Naive thymus-derived CD8-positive, alpha-beta T cell (primary cell): ENCODE measurements around the gene PUSL1. TPM values are rescaled to one million over a fixed set of nuclear protein-coding genes. Genes with fewer than 3 reads are reported as not detected.

Source experiments
- ATAC-seq, 2 donors: fragments of 150-1000 bp; cut with Tn5 transposase in 1 of 2; sonication (Bioruptor Pico), chemical (Tn5 transposase) in 1 of 2; 1 replicate in 1 of 2; 2 replicates in 1 of 2; pipeline ENCODE4 v1.10.0; 2021; ENCODE audit warnings: mild to moderate bottlenecking in 2 of 2, moderate library complexity in 2 of 2
- POLR2A ChIA-PET: fragments of 350-600 bp; sonication (Branson Sonifier 250); formaldehyde crosslinking; loops from one replicate; lab custom pipeline; 2021; ENCODE audit warnings: antibody characterized with exemption; lab: Charles Lee
- DNase-seq, 10 donors: peaks; one replicate each; pipeline versions ENCODE4 v3.0.0 to v3.0.0-alpha.2; 2020 to 2022
- H3K27ac Mint-ChIP-seq, 10 donors: one replicate each; pipeline ENCODE4 v1.8.0; 2020 to 2022; ENCODE audit warnings: mild to moderate bottlenecking in 10 of 10, mixed read lengths in 10 of 10, moderate library complexity in 4 of 10, inconsistent platforms in 1 of 10
- H3K27me3 Mint-ChIP-seq, 5 donors: one replicate each; pipeline ENCODE4 v1.8.0; 2021 to 2022; ENCODE audit warnings: mixed read lengths in 5 of 5
- H3K36me3 Mint-ChIP-seq, 3 donors: one replicate each; pipeline ENCODE4 v1.8.0; 2020 to 2022; ENCODE audit warnings: mixed read lengths in 3 of 3, mild to moderate bottlenecking in 2 of 3, inconsistent platforms in 1 of 3
- H3K4me1 Mint-ChIP-seq, 4 donors: one replicate each; pipeline ENCODE4 v1.8.0; 2021 to 2022; ENCODE audit warnings: mixed read lengths in 4 of 4
- H3K4me3 Mint-ChIP-seq, 10 donors: one replicate each; pipeline ENCODE4 v1.8.0; 2020 to 2022; ENCODE audit warnings: mild to moderate bottlenecking in 10 of 10, mixed read lengths in 10 of 10, moderate library complexity in 6 of 10, inconsistent platforms in 1 of 10
- H3K9me3 Mint-ChIP-seq, 9 donors: one replicate each; pipeline ENCODE4 v1.8.0; 2020 to 2022; ENCODE audit warnings: mixed read lengths in 9 of 9, mild to moderate bottlenecking in 3 of 9, inconsistent platforms in 1 of 9, moderate library complexity in 1 of 9
- polyA plus RNA-seq, 3 donors: library from polyadenylated mRNA; unstranded; fragments of 300-500 nt; fragmentation: Illumina TruSeq; gene quantifications; one replicate each; pipeline ENCODE4 v1.2.3, GENCODE V29; 2021
- total RNA-seq, 8 experiments: library from RNA in 2 of 8; stranded (reverse) in 2 of 8; gene quantifications; one replicate each; pipeline ENCODE4 v1.2.3 and lab custom pipeline; 2021 to 2026

Gene PUSL1
- total and polyA plus RNA-seq, 5 experiments from 2014 or later, result 14.5 to 23.4 (median 18.2) TPM

DNA sequence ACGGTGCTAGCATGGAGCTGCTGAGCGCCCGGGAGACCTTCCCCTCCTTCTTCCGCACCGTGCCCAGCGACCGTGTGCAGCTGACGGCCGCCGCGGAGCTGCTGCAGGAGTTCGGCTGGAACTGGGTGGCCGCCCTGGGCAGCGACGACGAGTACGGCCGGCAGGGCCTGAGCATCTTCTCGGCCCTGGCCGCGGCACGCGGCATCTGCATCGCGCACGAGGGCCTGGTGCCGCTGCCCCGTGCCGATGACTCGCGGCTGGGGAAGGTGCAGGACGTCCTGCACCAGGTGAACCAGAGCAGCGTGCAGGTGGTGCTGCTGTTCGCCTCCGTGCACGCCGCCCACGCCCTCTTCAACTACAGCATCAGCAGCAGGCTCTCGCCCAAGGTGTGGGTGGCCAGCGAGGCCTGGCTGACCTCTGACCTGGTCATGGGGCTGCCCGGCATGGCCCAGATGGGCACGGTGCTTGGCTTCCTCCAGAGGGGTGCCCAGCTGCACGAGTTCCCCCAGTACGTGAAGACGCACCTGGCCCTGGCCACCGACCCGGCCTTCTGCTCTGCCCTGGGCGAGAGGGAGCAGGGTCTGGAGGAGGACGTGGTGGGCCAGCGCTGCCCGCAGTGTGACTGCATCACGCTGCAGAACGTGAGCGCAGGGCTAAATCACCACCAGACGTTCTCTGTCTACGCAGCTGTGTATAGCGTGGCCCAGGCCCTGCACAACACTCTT, 23.8 kb downstream of the PUSL1 start:
- Mint-ChIP-seq H3K9me3 (no peaks in the 10 kb centered on the region), H3K36me3 (peaks cover 0 to 3% (median 0%) of the 10 kb centered on the region in 3 donors), H3K4me3 (no peak overlapping the region), H3K4me1 (peaks cover 2 to 12% (median 4%) of the 10 kb centered on the region in 4 donors), H3K27me3 (no peaks in the 10 kb centered on the region), H3K27ac (no peak overlapping the region)
- ATAC-seq (no peak), DNase-seq (no peak)
- POLR2A ChIA-PET, result interaction anchor here (0.7 to 1.3 kb wide), 5 partner anchors 11 to 283 kb away, joined by 3 to 4 read pairs (median 3); partner anchors contain the start of genes MIB2 and PUSL1

DNA sequence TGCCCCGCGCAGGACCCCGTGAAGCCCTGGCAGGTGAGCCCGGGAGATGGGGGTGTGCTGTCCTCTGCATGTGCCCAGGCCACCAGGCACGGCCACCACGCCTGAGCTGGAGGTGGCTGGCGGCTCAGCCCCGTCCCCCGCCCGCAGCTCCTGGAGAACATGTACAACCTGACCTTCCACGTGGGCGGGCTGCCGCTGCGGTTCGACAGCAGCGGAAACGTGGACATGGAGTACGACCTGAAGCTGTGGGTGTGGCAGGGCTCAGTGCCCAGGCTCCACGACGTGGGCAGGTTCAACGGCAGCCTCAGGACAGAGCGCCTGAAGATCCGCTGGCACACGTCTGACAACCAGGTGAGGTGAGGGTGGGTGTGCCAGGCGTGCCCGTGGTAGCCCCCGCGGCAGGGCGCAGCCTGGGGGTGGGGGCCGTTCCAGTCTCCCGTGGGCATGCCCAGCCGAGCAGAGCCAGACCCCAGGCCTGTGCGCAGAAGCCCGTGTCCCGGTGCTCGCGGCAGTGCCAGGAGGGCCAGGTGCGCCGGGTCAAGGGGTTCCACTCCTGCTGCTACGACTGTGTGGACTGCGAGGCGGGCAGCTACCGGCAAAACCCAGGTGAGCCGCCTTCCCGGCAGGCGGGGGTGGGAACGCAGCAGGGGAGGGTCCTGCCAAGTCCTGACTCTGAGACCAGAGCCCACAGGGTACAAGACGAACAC, 24.5 kb downstream of the PUSL1 start:
- Mint-ChIP-seq H3K4me1 (peaks cover 0 to 9% (median 2%) of the 10 kb centered on the region in 4 donors), H3K4me3 (no peak overlapping the region), H3K36me3 (no peaks in the 10 kb centered on the region), H3K27me3 (no peaks in the 10 kb centered on the region), H3K9me3 (no peaks in the 10 kb centered on the region), H3K27ac (no peak overlapping the region)
- DNase-seq (no peak), ATAC-seq (no peak)
- POLR2A ChIA-PET, result interaction anchor here (1.1 to 1.3 kb wide), 3 partner anchors 15 to 282 kb away, joined by 3 read pairs; partner anchors contain the start of genes MIB2 and PUSL1

DNA sequence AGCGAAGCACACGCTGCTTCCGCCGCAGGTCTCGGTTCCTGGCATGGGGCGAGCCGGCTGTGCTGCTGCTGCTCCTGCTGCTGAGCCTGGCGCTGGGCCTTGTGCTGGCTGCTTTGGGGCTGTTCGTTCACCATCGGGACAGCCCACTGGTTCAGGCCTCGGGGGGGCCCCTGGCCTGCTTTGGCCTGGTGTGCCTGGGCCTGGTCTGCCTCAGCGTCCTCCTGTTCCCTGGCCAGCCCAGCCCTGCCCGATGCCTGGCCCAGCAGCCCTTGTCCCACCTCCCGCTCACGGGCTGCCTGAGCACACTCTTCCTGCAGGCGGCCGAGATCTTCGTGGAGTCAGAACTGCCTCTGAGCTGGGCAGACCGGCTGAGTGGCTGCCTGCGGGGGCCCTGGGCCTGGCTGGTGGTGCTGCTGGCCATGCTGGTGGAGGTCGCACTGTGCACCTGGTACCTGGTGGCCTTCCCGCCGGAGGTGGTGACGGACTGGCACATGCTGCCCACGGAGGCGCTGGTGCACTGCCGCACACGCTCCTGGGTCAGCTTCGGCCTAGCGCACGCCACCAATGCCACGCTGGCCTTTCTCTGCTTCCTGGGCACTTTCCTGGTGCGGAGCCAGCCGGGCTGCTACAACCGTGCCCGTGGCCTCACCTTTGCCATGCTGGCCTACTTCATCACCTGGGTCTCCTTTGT, 25.3 kb downstream of the PUSL1 start:
- H3K27me3 Mint-ChIP-seq, result no peaks in the 10 kb centered on the region
- POLR2A ChIA-PET, result interaction anchor here (1.2 kb wide), 1 partner anchor 15 kb away, joined by 3 read pairs; no protein-coding TSS in a partner anchor
- H3K4me3 Mint-ChIP-seq, result no peak overlapping the region
- no peaks in the 10 kb centered on the region for H3K36me3 Mint-ChIP-seq
- no peaks in the 10 kb centered on the region for H3K9me3 Mint-ChIP-seq
- no peak overlapping the region for H3K27ac Mint-ChIP-seq
- ATAC-seq (no peak), DNase-seq (no peak)
- peaks cover 0 to 9% (median 2%) of the 10 kb centered on the region in 4 donors for H3K4me1 Mint-ChIP-seq

DNA sequence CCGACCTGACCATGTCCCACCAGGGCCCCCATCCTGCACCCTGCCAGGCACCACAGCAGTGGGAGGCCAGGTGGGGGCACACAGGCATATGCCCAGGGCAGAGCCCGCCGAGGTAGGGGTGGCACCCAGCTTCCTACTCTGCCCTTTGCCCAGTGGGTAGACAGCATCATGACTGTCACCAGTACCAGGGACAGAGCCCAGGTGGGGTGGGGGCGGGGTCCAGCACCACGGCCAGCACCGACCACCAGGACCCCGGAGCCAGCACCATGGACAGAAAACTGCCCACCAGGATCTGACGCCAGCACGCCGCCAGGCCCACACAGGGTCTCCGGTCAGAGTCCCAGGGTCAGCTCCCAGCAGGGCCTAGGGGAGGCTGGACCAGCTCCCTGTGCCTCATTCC, 26.4 kb downstream of the PUSL1 start:
- DNase-seq (no peak), ATAC-seq (no peak)
- POLR2A ChIA-PET, result interaction anchor here (2.8 kb wide), 1 partner anchor 13 kb away, joined by 8 read pairs; the partner anchor contains the start of gene DVL1
- Mint-ChIP-seq H3K27me3 (no peaks in the 10 kb centered on the region), H3K4me3 (no peak overlapping the region), H3K27ac (peak overlapping the region in 1 of 10 donors; percentile 21), H3K9me3 (no peaks in the 10 kb centered on the region), H3K36me3 (no peaks in the 10 kb centered on the region), H3K4me1 (peaks cover 0 to 2% (median under 1%) of the 10 kb centered on the region in 4 donors)

DNA sequence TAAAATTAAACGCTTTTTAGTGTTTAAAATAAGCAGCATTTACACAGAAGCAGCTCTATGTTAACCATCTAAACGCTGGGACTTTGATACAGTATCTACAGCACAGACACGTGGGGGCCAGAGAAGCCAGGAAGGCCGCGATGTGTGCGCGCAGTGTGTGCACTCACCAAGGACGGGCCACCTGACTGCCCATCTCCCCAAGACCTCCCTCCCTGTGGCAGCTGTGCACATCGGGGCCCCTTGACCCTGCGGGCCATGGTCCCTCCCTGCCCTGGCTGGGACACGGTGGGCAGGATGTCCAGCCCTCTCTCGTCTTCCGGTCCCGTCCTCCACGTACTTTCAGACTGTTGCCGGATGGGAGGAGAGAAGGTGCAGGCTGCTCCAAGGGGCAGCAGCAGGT, 26.9 kb downstream of the PUSL1 start:
- Mint-ChIP-seq H3K27ac (peak overlapping the region in 1 of 10 donors; percentile 21), H3K4me1 (peaks cover 0 to 1% (median 0%) of the 10 kb centered on the region in 4 donors), H3K9me3 (no peaks in the 10 kb centered on the region), H3K36me3 (no peaks in the 10 kb centered on the region), H3K27me3 (no peaks in the 10 kb centered on the region), H3K4me3 (no peak overlapping the region)
- POLR2A ChIA-PET, result interaction anchor here (2.8 kb wide), 1 partner anchor 13 kb away, joined by 8 read pairs; the partner anchor contains the start of gene DVL1
- ATAC-seq (no peak), DNase-seq (no peak)

DNA sequence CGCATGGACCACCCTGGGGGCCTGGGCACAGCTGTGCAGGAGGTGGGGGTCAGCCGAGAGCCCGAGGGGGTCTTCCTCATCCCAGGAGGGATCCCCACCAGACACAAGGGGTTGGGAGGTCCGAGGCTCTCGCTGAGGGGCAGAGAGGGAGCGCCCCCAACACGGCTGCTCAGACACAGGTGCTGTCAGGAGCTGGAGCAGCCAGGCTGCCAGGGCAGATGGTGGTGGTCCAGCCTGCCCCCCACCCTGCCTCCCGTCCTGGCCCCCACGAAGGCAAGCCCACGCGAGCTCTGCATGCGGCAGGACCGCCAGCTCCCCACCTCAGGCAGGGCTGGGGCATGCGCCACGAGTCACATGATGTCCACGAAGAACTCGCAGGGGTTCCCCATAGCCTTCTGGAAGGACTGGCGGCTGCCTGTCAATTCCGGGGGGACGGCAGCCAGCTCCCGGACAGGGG, 27.4 kb downstream of the PUSL1 start:
- POLR2A ChIA-PET, result interaction anchor here (2.8 kb wide), 1 partner anchor 12 kb away, joined by 8 read pairs; the partner anchor contains the start of gene DVL1
- ATAC-seq (no peak), DNase-seq (no peak)
- no peak overlapping the region for H3K27ac Mint-ChIP-seq
- H3K4me3 Mint-ChIP-seq, result no peak overlapping the region
- H3K9me3 Mint-ChIP-seq, result no peaks in the 10 kb centered on the region
- H3K36me3 Mint-ChIP-seq, result no peaks in the 10 kb centered on the region
- H3K4me1 Mint-ChIP-seq, result peaks cover 0 to 1% (median 0%) of the 10 kb centered on the region in 4 donors
- H3K27me3 Mint-ChIP-seq, result no peaks in the 10 kb centered on the region

- H3K27ac Mint-ChIP-seq, result no peak overlapping the region
- H3K4me3 Mint-ChIP-seq, result no peak overlapping the region
- POLR2A ChIA-PET, result interaction anchor here (2.8 kb wide), 1 partner anchor 12 kb away, joined by 8 read pairs; the partner anchor contains the start of gene DVL1
- ATAC-seq (no peak), DNase-seq (no peak)
- H3K27me3 Mint-ChIP-seq, result no peaks in the 10 kb centered on the region
- H3K4me1 Mint-ChIP-seq, result peaks cover 0 to 1% (median 0%) of the 10 kb centered on the region in 4 donors
- no peaks in the 10 kb centered on the region for H3K36me3 Mint-ChIP-seq
- no peaks in the 10 kb centered on the region for H3K9me3 Mint-ChIP-seq
Measured at GRCh38 chr1:1336446-1336845, 28.0 kb downstream of the PUSL1 start.

GRCh38 chr1:1336931-1337792, 28.8 kb downstream of the PUSL1 start:
- DNase-seq (no peak), ATAC-seq (no peak)
- POLR2A ChIA-PET, result interaction anchor here (2.8 kb wide), 1 partner anchor 11 kb away, joined by 8 read pairs; the partner anchor contains the start of gene DVL1
- peaks cover 0 to 1% (median 0%) of the 10 kb centered on the region in 4 donors for H3K4me1 Mint-ChIP-seq
- peak overlapping the region in 1 of 10 donors; percentile 34 for H3K27ac Mint-ChIP-seq
- H3K9me3 Mint-ChIP-seq, result no peaks in the 10 kb centered on the region
- H3K27me3 Mint-ChIP-seq, result no peaks in the 10 kb centered on the region
- H3K4me3 Mint-ChIP-seq, result no peak overlapping the region
- H3K36me3 Mint-ChIP-seq, result no peaks in the 10 kb centered on the region

- POLR2A ChIA-PET, result interaction anchor here (0.7 kb wide), 1 partner anchor 9 kb away, joined by 4 read pairs; no protein-coding TSS in a partner anchor
- DNase-seq, result peak in 2 of 10 donors; percentile 13 to 36
- no peaks in the 10 kb centered on the region for H3K9me3 Mint-ChIP-seq
Measured at GRCh38 chr1:1337793-1338147, 29.4 kb downstream of the PUSL1 start.

DNA sequence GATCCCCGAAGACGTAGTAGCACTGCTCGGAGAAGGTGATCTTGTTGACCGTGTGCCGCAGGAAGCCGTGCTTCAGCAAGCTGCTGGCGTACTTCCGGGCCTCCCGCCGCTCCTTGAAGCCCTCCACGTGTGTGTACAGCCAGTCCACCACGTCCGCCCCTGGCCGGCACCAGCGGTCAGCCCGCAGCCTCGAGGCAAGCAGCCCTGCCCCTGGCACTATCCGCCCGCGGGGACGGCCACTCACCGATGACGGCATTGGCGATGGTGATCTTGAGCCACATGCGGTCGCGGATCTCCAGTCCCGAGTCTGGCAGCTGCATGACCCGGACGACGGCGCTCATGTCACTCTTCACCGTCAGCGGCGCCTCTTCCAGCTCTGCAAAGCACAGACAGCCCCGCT, 29.9 kb downstream of the PUSL1 start:
- Mint-ChIP-seq H3K4me3 (no peak overlapping the region), H3K36me3 (no peaks in the 10 kb centered on the region), H3K4me1 (peaks cover 0 to 3% (median 0%) of the 10 kb centered on the region in 4 donors), H3K27ac (no peak overlapping the region), H3K9me3 (no peaks in the 10 kb centered on the region), H3K27me3 (no peaks in the 10 kb centered on the region)
- POLR2A ChIA-PET, result interaction anchor here (0.7 kb wide), 1 partner anchor 9 kb away, joined by 4 read pairs; no protein-coding TSS in a partner anchor
- DNase-seq (no peak), ATAC-seq (no peak)

More at GRCh38 chr1:1337793-1338147, 29.4 kb downstream of the PUSL1 start:
- Mint-ChIP-seq H3K4me1 (peaks cover 0 to 2% (median 0%) of the 10 kb centered on the region in 4 donors), H3K27me3 (no peaks in the 10 kb centered on the region), H3K4me3 (no peak overlapping the region), H3K36me3 (no peaks in the 10 kb centered on the region), H3K27ac (peak overlapping the region in 1 of 10 donors; percentile 34)
- peak; percentile 69 to 73 for ATAC-seq

GRCh38 chr1:1340185-1340584, 31.8 kb downstream of the PUSL1 start:
- Mint-ChIP-seq H3K9me3 (no peaks in the 10 kb centered on the region), H3K36me3 (no peaks in the 10 kb centered on the region), H3K4me3 (no peak overlapping the region), H3K27me3 (no peaks in the 10 kb centered on the region), H3K4me1 (peaks cover 0 to 3% (median 0%) of the 10 kb centered on the region in 4 donors), H3K27ac (no peak overlapping the region)
- ATAC-seq, result no peak
- POLR2A ChIA-PET, result no interaction called here
- DNase-seq, result no peak
